Astrocyte of the cerebellum (primary cell): ENCODE data around the gene ASPHD1.

ENCODE experiments used
- DNase-seq: peaks from one replicate; pipeline ENCODE4 v3.0.0-alpha.2; 2011; ENCODE audit warnings: low read depth
- H3K4me3 ChIP-seq: 2 replicates; pipeline ENCODE4 v1.5.1; 2011; ENCODE audit warnings: mild to moderate bottlenecking, low read depth, low read length, moderate library complexity
- in situ Hi-C: cut with HindIII; loops from 2 replicates; pipeline ENCODE4 v1.10.0; 2017; ENCODE audit warnings: low sequenced_read_pairs
- TF ChIP-seq, protein P1 (sequence below): IDR thresholded peaks from 2 replicates; pipeline ENCODE4 v1.5.1; 2012; ENCODE audit warnings: low read length, low read depth, moderate library complexity, mild to moderate bottlenecking; ENCODE audit errors: missing control alignments

Gene ASPHD1

GRCh38 chr16:29858974-29859373 is 41.3 kb upstream of the ASPHD1 start:
- DNase-seq, result no peak
- in situ Hi-C loops, result no loop called here
- TF ChIP-seq, protein P1, sequence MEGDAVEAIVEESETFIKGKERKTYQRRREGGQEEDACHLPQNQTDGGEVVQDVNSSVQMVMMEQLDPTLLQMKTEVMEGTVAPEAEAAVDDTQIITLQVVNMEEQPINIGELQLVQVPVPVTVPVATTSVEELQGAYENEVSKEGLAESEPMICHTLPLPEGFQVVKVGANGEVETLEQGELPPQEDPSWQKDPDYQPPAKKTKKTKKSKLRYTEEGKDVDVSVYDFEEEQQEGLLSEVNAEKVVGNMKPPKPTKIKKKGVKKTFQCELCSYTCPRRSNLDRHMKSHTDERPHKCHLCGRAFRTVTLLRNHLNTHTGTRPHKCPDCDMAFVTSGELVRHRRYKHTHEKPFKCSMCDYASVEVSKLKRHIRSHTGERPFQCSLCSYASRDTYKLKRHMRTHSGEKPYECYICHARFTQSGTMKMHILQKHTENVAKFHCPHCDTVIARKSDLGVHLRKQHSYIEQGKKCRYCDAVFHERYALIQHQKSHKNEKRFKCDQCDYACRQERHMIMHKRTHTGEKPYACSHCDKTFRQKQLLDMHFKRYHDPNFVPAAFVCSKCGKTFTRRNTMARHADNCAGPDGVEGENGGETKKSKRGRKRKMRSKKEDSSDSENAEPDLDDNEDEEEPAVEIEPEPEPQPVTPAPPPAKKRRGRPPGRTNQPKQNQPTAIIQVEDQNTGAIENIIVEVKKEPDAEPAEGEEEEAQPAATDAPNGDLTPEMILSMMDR, result no peak
- H3K4me3 ChIP-seq, result no peak overlapping the region

DNA sequence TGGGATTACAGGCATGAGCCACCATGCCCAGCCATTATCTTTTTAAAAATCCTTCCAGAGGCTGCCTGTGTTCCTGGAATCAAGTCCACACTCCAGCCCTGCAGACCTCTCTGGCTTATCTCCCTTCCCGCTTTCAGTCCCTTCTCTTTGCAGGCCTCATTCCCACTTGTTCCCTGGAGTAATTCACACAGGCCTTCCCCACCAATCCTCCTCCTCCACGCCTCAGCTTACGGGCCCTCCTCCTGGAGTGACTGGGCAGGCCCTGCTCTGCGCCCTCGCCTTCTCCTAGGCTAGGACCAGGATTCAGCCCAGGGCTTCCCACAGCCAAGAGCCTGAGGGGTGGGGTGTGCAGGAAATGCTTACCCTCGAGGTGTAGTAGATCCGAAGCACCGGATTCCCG is 40.1 kb upstream of the ASPHD1 start:
- TF ChIP-seq, protein P1, result no peak
- no peak overlapping the region for H3K4me3 ChIP-seq

GRCh38 chr16:29862383-29862883 is 37.9 kb upstream of the ASPHD1 start:
- peak overlapping the region; percentile 86 for H3K4me3 ChIP-seq
- in situ Hi-C loops, result loop anchor here (5.0 kb wide), 1 partner anchor 80 kb away; no protein-coding TSS in a partner anchor
- TF ChIP-seq, protein P1, result peak; percentile 43
- DNase-seq, result no peak

More for the DNA sequence above, 40.1 kb upstream of the ASPHD1 start:
- no peak for DNase-seq
- in situ Hi-C loops, result loop anchor here (5.0 kb wide), 1 partner anchor 82 kb away; no protein-coding TSS in a partner anchor

- DNase-seq, result peak; percentile 96
- in situ Hi-C loops, result loop anchor here (5.0 kb wide), 1 partner anchor 79 kb away; no protein-coding TSS in a partner anchor
- H3K4me3 ChIP-seq, result peak within 1 kb of the TSS; percentile 86
- TF ChIP-seq, protein P1, result peak; percentile 76
Measured at GRCh38 chr16:29862884-29863668, 37.2 kb upstream of the ASPHD1 start, which contains the start of gene CDIPT. TSS of gene CDIPT (minus strand) at chr16:29863226. CDS start at chr16:29862857, 369 bp downstream.

GRCh38 chr16:29863669-29863984 is 36.7 kb upstream of the ASPHD1 start:
- no peak for DNase-seq
- peak overlapping the region; percentile 86 for H3K4me3 ChIP-seq
- TF ChIP-seq, protein P1, result no peak
- in situ Hi-C loops, result loop anchor here (5.0 kb wide), 1 partner anchor 79 kb away; no protein-coding TSS in a partner anchor

DNA sequence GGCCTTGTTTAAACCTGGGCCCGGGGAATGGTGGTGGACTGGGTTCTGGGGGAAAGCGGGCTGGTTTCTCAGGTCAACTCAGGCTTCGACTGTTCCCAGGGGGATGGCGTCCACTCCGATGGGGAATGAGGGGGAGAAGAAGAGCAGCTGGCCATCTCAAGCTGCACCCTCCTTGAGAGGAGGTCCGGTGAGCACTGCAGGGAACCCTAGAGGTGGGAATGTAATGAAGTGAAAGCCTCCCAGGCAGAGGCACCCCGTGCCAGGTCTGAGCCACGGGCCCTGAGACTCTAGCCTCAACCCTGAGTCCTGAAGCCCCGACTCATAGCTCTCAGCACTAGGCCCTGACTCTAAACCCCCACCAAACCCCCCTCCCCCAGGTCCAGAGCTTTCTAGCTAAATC is 36.1 kb upstream of the ASPHD1 start:
- in situ Hi-C loops, result loop anchor here (5.0 kb wide), 1 partner anchor 78 kb away; no protein-coding TSS in a partner anchor
- TF ChIP-seq, protein P1, result no peak
- no peak overlapping the region for H3K4me3 ChIP-seq
- DNase-seq, result no peak
